ENCODE measurements around the gene UGGT2. TPM values are rescaled to one million over a fixed set of nuclear protein-coding genes. Genes with fewer than 3 reads are reported as not detected.

UGGT2 gene
- total RNA-seq, 1 experiment from 2014 or later: 34.5 TPM

- H2BK15ac ChIP-seq (ENCODE audit: low read depth, low read length): no peak overlapping the region
- H3K79me2 ChIP-seq (ENCODE audit: insufficient read depth, low read length): no peaks in the 10 kb centered on the region
- Mint-ChIP-seq H3K4me3 (no peak overlapping the region), H3K36me3 (ENCODE audit: insufficient read depth in 1 of 3, low read depth in 3 of 3) (peaks cover 19 to 29% (median 23%) of the 10 kb centered on the region in 3 experiments), H3K9me3 (peaks cover 14 to 22% of the 10 kb centered on the region in 2 experiments), H3K27me3 (ENCODE audit: low read depth) (no peaks in the 10 kb centered on the region), H3K27ac (no peak overlapping the region), H3K4me1 (peaks cover 3% of the 10 kb centered on the region in 2 experiments; a peak in 3 of 4 replicates)
- WGBS (ENCODE audit: extremely low coverage, insufficient read length, low lambda C conversion rate): no CpG with 5 or more reads among the region's 1 CpG
- H3K23me2 ChIP-seq (ENCODE audit: insufficient read length, low read depth, low read length, poor library complexity, severe bottlenecking): no peaks in the 10 kb centered on the region
- H4K5ac ChIP-seq (ENCODE audit: insufficient read length, low read depth, low read length): no peak overlapping the region
- no peak overlapping the region for H2BK20ac ChIP-seq (ENCODE audit: low read depth, low read length, poor library complexity, severe bottlenecking)
- DNase-seq: no peak
- H3K4ac ChIP-seq (ENCODE audit: low read depth, low read length): no peak overlapping the region
- H3K9ac ChIP-seq (ENCODE audit: extremely low read depth, insufficient read length, low read length): no peak overlapping the region
- no peak overlapping the region for H3K27ac ChIP-seq (ENCODE audit: insufficient read length, low read depth, low read length)
- H2AFZ ChIP-seq (ENCODE audit: low read length): no peak overlapping the region
- H4K8ac ChIP-seq (replicated peaks; ENCODE audit: insufficient read length, low read depth, low read length): no peak overlapping the region
- H4K20me1 ChIP-seq (ENCODE audit: control insufficient read depth, insufficient read depth, insufficient read length): no peaks in the 10 kb centered on the region
- H2BK5ac ChIP-seq (ENCODE audit: insufficient read length, low read length): no peak overlapping the region
- no peak overlapping the region for H3K14ac ChIP-seq (ENCODE audit: insufficient read depth, low read length)
- H3K4me1 ChIP-seq (ENCODE audit: insufficient read depth, low read length): no peaks in the 10 kb centered on the region
- no peak overlapping the region for H4K91ac ChIP-seq (ENCODE audit: insufficient read length, low read depth, low read length)
- TF ChIP-seq, protein P1, sequence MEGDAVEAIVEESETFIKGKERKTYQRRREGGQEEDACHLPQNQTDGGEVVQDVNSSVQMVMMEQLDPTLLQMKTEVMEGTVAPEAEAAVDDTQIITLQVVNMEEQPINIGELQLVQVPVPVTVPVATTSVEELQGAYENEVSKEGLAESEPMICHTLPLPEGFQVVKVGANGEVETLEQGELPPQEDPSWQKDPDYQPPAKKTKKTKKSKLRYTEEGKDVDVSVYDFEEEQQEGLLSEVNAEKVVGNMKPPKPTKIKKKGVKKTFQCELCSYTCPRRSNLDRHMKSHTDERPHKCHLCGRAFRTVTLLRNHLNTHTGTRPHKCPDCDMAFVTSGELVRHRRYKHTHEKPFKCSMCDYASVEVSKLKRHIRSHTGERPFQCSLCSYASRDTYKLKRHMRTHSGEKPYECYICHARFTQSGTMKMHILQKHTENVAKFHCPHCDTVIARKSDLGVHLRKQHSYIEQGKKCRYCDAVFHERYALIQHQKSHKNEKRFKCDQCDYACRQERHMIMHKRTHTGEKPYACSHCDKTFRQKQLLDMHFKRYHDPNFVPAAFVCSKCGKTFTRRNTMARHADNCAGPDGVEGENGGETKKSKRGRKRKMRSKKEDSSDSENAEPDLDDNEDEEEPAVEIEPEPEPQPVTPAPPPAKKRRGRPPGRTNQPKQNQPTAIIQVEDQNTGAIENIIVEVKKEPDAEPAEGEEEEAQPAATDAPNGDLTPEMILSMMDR (conservative IDR thresholded peaks at IDR 0.05): no peak
- H3K56ac ChIP-seq (ENCODE audit: insufficient read length, low read depth, low read length): no peak overlapping the region
- H3K4me2 ChIP-seq (ENCODE audit: insufficient read depth, insufficient read length, low read length): no peak overlapping the region
- no peaks in the 10 kb centered on the region for H3K27me3 ChIP-seq (ENCODE audit: insufficient read depth, low read length)
- H3K79me1 ChIP-seq (ENCODE audit: insufficient read depth, low read depth, low read length, poor library complexity, severe bottlenecking): no peaks in the 10 kb centered on the region
- no peak overlapping the region for H2BK120ac ChIP-seq (ENCODE audit: low read depth, low read length, poor library complexity, severe bottlenecking)
- no peaks in the 10 kb centered on the region for H3K9me3 ChIP-seq (ENCODE audit: control insufficient read depth, low read depth, low read length)
- no peak overlapping the region for H3K18ac ChIP-seq (ENCODE audit: insufficient read length, low read depth, low read length)
- H2AK5ac ChIP-seq (ENCODE audit: insufficient read length, low read length): no peak overlapping the region
- no peak overlapping the region for H3K23ac ChIP-seq (ENCODE audit: insufficient read length, low read depth, low read length)
- no peak overlapping the region for H3T11ph ChIP-seq (ENCODE audit: low read length)
- H2BK12ac ChIP-seq (ENCODE audit: insufficient read length, low read depth, low read length): no peak overlapping the region
Measured at GRCh38 chr13:95833126-95833525, 220.1 kb downstream of the UGGT2 start.
